ENCODE measurements around the gene BMERB1. TPM values are rescaled to one million over a fixed set of nuclear protein-coding genes. Genes with fewer than 3 reads are reported as not detected.

The BMERB1 gene
- polyA plus RNA-seq, 1 of the 3 experiments (the other 2 are of a cell fraction), result 33.9 TPM

- TF ChIP-seq, protein P1, sequence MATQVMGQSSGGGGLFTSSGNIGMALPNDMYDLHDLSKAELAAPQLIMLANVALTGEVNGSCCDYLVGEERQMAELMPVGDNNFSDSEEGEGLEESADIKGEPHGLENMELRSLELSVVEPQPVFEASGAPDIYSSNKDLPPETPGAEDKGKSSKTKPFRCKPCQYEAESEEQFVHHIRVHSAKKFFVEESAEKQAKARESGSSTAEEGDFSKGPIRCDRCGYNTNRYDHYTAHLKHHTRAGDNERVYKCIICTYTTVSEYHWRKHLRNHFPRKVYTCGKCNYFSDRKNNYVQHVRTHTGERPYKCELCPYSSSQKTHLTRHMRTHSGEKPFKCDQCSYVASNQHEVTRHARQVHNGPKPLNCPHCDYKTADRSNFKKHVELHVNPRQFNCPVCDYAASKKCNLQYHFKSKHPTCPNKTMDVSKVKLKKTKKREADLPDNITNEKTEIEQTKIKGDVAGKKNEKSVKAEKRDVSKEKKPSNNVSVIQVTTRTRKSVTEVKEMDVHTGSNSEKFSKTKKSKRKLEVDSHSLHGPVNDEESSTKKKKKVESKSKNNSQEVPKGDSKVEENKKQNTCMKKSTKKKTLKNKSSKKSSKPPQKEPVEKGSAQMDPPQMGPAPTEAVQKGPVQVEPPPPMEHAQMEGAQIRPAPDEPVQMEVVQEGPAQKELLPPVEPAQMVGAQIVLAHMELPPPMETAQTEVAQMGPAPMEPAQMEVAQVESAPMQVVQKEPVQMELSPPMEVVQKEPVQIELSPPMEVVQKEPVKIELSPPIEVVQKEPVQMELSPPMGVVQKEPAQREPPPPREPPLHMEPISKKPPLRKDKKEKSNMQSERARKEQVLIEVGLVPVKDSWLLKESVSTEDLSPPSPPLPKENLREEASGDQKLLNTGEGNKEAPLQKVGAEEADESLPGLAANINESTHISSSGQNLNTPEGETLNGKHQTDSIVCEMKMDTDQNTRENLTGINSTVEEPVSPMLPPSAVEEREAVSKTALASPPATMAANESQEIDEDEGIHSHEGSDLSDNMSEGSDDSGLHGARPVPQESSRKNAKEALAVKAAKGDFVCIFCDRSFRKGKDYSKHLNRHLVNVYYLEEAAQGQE (IDR thresholded peaks at IDR 0.05; ENCODE audit: low read depth, low read length), result no peak
- TF ChIP-seq EZH2phosphoT487 (IDR thresholded peaks at IDR 0.05; ENCODE audit: borderline replicate concordance, low read depth), result no peak
- no peak for TF ChIP-seq CTCF (IDR thresholded peaks at IDR 0.05)
- TF ChIP-seq, protein P2, sequence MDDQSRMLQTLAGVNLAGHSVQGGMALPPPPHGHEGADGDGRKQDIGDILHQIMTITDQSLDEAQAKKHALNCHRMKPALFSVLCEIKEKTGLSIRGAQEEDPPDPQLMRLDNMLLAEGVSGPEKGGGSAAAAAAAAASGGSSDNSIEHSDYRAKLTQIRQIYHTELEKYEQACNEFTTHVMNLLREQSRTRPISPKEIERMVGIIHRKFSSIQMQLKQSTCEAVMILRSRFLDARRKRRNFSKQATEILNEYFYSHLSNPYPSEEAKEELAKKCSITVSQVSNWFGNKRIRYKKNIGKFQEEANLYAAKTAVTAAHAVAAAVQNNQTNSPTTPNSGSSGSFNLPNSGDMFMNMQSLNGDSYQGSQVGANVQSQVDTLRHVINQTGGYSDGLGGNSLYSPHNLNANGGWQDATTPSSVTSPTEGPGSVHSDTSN (IDR thresholded peaks at IDR 0.05), result no peak
- TF ChIP-seq NFIC (IDR thresholded peaks at IDR 0.05; ENCODE audit: borderline replicate concordance), result no peak
- TF ChIP-seq POLR2AphosphoS5 (IDR thresholded peaks at IDR 0.05; ENCODE audit: low read depth, low read length), result no peak
- TF ChIP-seq TAF1 (IDR thresholded peaks at IDR 0.05; ENCODE audit: borderline replicate concordance, low read depth, low read length), result no peak
Observed at GRCh38 chr16:15566095-15566494, 131.7 kb downstream of the BMERB1 start (continued).

DNA sequence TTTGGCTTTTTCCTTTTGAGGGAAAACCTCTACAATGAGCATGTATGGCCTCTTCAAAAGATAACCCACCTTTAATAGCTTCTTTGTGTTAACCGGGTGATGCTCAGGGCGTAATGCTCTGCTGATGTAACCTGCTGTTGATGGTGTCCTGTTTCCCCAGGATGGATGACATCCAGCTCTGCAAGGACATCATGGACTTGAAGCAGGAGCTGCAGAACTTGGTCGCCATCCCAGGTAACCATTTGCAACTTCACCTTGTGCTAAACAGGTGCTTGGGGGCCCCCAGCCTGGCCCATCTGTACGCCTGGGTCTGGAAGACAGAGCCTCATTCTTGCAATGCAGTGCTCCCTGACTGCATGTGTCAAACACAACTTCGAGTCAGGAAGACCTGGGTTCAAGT lies 133.4 kb downstream of the BMERB1 start:
- no peak overlapping the region for H3K4me2 ChIP-seq
- TF ChIP-seq, protein P3, sequence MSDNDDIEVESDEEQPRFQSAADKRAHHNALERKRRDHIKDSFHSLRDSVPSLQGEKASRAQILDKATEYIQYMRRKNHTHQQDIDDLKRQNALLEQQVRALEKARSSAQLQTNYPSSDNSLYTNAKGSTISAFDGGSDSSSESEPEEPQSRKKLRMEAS (IDR thresholded peaks at IDR 0.05; ENCODE audit: low read depth), result no peak
- TF ChIP-seq NFIC (IDR thresholded peaks at IDR 0.05; ENCODE audit: borderline replicate concordance) (no peak), SMC3 (IDR thresholded peaks at IDR 0.05; ENCODE audit: low read depth, low read length) (no peak), USF2 (IDR thresholded peaks at IDR 0.05; ENCODE audit: borderline replicate concordance, low read depth, low read length) (no peak), MEF2A (IDR thresholded peaks at IDR 0.05; ENCODE audit: borderline replicate concordance, low read depth) (no peak), RAD21 (IDR thresholded peaks at IDR 0.05; ENCODE audit: low read length) (no peak), RFX5 (IDR thresholded peaks at IDR 0.05; ENCODE audit: low read length) (no peak), SIN3A (IDR thresholded peaks at IDR 0.05; ENCODE audit: borderline replicate concordance, low read depth, low read length) (no peak), POLR2AphosphoS5 (IDR thresholded peaks at IDR 0.05; ENCODE audit: low read depth, low read length) (no peak), CHD2 (IDR thresholded peaks at IDR 0.05; ENCODE audit: low read length, partially characterized antibody) (no peak)
- TF ChIP-seq, protein P4, sequence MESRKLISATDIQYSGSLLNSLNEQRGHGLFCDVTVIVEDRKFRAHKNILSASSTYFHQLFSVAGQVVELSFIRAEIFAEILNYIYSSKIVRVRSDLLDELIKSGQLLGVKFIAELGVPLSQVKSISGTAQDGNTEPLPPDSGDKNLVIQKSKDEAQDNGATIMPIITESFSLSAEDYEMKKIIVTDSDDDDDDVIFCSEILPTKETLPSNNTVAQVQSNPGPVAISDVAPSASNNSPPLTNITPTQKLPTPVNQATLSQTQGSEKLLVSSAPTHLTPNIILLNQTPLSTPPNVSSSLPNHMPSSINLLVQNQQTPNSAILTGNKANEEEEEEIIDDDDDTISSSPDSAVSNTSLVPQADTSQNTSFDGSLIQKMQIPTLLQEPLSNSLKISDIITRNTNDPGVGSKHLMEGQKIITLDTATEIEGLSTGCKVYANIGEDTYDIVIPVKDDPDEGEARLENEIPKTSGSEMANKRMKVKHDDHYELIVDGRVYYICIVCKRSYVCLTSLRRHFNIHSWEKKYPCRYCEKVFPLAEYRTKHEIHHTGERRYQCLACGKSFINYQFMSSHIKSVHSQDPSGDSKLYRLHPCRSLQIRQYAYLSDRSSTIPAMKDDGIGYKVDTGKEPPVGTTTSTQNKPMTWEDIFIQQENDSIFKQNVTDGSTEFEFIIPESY (IDR thresholded peaks at IDR 0.05; ENCODE audit: borderline replicate concordance, low read depth), result no peak
- TF ChIP-seq, protein P2 (IDR thresholded peaks at IDR 0.05), result no peak
- TF ChIP-seq, protein P5, sequence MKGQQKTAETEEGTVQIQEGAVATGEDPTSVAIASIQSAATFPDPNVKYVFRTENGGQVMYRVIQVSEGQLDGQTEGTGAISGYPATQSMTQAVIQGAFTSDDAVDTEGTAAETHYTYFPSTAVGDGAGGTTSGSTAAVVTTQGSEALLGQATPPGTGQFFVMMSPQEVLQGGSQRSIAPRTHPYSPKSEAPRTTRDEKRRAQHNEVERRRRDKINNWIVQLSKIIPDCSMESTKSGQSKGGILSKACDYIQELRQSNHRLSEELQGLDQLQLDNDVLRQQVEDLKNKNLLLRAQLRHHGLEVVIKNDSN (IDR thresholded peaks at IDR 0.05; ENCODE audit: borderline replicate concordance, low read depth), result no peak
- H3K27ac ChIP-seq (ENCODE audit: low read depth in 2 of 2, low read length in 1 of 2), result no peak overlapping the region
- no peaks in the 10 kb centered on the region for H3K9me3 ChIP-seq
- no peak overlapping the region for H3K4me3 ChIP-seq (ENCODE audit: low read depth in 2 of 2, low read length in 1 of 2)
- no peaks in the 10 kb centered on the region for H3K4me1 ChIP-seq (ENCODE audit: control insufficient read depth in 1 of 2, insufficient read depth in 2 of 2, low read depth in 1 of 2, low read length in 1 of 2)
- ChIA-PET CTCF (interaction anchor here (0.7 to 2.1 kb wide), 2 partner anchors 17 to 35 kb away, joined by 3 to 10 read pairs; no protein-coding TSS in a partner anchor), POLR2A (no interaction called here)
- no peak for DNase-seq
- H3K27me3 ChIP-seq (ENCODE audit: insufficient read depth), result no peaks in the 10 kb centered on the region
- H3K36me3 ChIP-seq (replicated peaks in 1 of 2; ENCODE audit: control insufficient read depth in 1 of 2, insufficient read depth in 2 of 2, low read length in 1 of 2), result no peaks in the 10 kb centered on the region
- no peaks in the 10 kb centered on the region for H3K9me2 ChIP-seq
- WGBS (ENCODE audit: low lambda C conversion rate), result 94% methylated on average over 4 of the region's 5 CpGs
- no peaks in the 10 kb centered on the region for H3F3A ChIP-seq (replicated peaks; ENCODE audit: insufficient read depth)
- H3K9ac ChIP-seq, result no peak overlapping the region
- no peaks in the 10 kb centered on the region for H4K20me1 ChIP-seq (ENCODE audit: insufficient read depth)
- H3K79me2 ChIP-seq (ENCODE audit: insufficient read depth), result no peaks in the 10 kb centered on the region
- H2AFZ ChIP-seq (ENCODE audit: low read depth), result no peak overlapping the region
